NB4 (cell line): ENCODE measurements around the gene ETV4.

Experiments used
- DNase-seq: peaks from one replicate; pipeline ENCODE4 v3.0.0; 2010; ENCODE audit warnings: low read depth
- H3K4me3 ChIP-seq: one replicate; pipeline ENCODE4 v1.5.1; 2011; ENCODE audit warnings: mild to moderate bottlenecking, low read depth, low read length, moderate library complexity
- MAX ChIP-seq: IDR thresholded peaks from 2 replicates; pipeline ENCODE4 v1.6.1; 2011; ENCODE audit warnings: low read depth, low read length
- MYC ChIP-seq: IDR thresholded peaks from 2 replicates; pipeline ENCODE4 v1.6.1; 2011; ENCODE audit warnings: low read depth, low read length
- POLR2A ChIP-seq: IDR thresholded peaks from 2 replicates; pipeline ENCODE4 v1.6.1; 2011; ENCODE audit warnings: mild to moderate bottlenecking; ENCODE audit not compliant: insufficient read length; ENCODE audit errors: extremely low read depth
- TF ChIP-seq, protein P1 (sequence below): IDR thresholded peaks from one replicate; pipeline ENCODE4 v1.5.1; 2012; ENCODE audit warnings: low read depth, low read length

Gene ETV4

GRCh38 chr17:43579566-43580140 lies 33.5 kb upstream of the ETV4 start:
- DNase-seq, result no peak
- H3K4me3 ChIP-seq, result no peak overlapping the region
- TF ChIP-seq, protein P1, sequence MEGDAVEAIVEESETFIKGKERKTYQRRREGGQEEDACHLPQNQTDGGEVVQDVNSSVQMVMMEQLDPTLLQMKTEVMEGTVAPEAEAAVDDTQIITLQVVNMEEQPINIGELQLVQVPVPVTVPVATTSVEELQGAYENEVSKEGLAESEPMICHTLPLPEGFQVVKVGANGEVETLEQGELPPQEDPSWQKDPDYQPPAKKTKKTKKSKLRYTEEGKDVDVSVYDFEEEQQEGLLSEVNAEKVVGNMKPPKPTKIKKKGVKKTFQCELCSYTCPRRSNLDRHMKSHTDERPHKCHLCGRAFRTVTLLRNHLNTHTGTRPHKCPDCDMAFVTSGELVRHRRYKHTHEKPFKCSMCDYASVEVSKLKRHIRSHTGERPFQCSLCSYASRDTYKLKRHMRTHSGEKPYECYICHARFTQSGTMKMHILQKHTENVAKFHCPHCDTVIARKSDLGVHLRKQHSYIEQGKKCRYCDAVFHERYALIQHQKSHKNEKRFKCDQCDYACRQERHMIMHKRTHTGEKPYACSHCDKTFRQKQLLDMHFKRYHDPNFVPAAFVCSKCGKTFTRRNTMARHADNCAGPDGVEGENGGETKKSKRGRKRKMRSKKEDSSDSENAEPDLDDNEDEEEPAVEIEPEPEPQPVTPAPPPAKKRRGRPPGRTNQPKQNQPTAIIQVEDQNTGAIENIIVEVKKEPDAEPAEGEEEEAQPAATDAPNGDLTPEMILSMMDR, result no peak
- no peak for TF ChIP-seq MYC
- no peak for TF ChIP-seq POLR2A
- TF ChIP-seq MAX, result no peak

GRCh38 chr17:43578699-43579565 lies 32.8 kb upstream of the ETV4 start:
- no peak for TF ChIP-seq MAX
- no peak for TF ChIP-seq MYC
- TF ChIP-seq POLR2A, result no peak
- TF ChIP-seq, protein P1, result no peak
- no peak for DNase-seq

GRCh38 chr17:43578404-43578698 lies 32.2 kb upstream of the ETV4 start:
- TF ChIP-seq, protein P1, result no peak
- no peak for TF ChIP-seq MYC
- TF ChIP-seq MAX, result no peak
- no peak for TF ChIP-seq POLR2A
- no peak overlapping the region for H3K4me3 ChIP-seq
- DNase-seq, result no peak

More at GRCh38 chr17:43578699-43579565, 32.8 kb upstream of the ETV4 start:
- no peak overlapping the region for H3K4me3 ChIP-seq

GRCh38 chr17:43577664-43578403 lies 31.7 kb upstream of the ETV4 start:
- DNase-seq, result no peak
- TF ChIP-seq, protein P1, result no peak
- H3K4me3 ChIP-seq, result no peak overlapping the region

GRCh38 chr17:43576563-43577229 lies 30.6 kb upstream of the ETV4 start:
- H3K4me3 ChIP-seq, result no peak overlapping the region
- no peak for TF ChIP-seq MAX
- TF ChIP-seq POLR2A, result no peak
- TF ChIP-seq MYC, result 0 out of 2 replicates have a peak, but pooled peaks have one; percentile 11
- TF ChIP-seq, protein P1, result peak; percentile 78
- DNase-seq, result peak; percentile 72
